GM13976 (cell line): Measurements from ENCODE around the gene PDSS1.

Source experiments
- DNase-seq: peaks from one replicate; pipeline ENCODE4 v3.0.0; 2012; ENCODE audit warnings: low spot score
- in situ Hi-C: fragments of 300-500 bp; cut with MboI; formaldehyde crosslinking; loops from one replicate; pipeline ENCODE4 v1.12.0; 2022; ENCODE audit warnings: low sequenced_read_pairs, mixed read lengths, inconsistent platforms; ENCODE audit not compliant: unreplicated experiment
- TF ChIP-seq, protein P1 (sequence below): IDR thresholded peaks from 2 replicates; pipeline ENCODE4 v1.5.1; 2012; ENCODE audit warnings: borderline replicate concordance, mild to moderate bottlenecking; ENCODE audit not compliant: insufficient read depth; ENCODE audit errors: extremely low read depth, missing control alignments, control extremely low read depth

Gene PDSS1

DNA sequence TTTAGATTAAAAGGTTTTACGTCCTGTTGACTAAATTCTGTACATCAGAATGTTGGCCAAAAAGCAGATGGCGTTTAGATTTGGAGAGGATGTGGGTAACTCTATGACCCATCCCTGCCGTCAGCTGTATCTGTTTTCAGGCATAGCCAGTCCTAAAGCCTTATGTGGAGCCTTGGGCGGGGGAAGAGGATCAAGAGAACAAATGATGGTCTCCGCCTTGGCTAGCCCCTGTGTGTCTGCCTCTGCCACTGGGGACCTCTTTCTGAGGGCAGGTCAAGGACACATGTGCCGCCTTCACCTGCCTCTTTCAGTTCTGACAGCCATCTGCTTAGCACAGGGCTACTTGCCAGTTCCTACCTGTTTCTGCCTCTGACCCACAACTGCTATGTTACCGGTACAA lies 24.1 kb downstream of the PDSS1 start:
- TF ChIP-seq, protein P1, sequence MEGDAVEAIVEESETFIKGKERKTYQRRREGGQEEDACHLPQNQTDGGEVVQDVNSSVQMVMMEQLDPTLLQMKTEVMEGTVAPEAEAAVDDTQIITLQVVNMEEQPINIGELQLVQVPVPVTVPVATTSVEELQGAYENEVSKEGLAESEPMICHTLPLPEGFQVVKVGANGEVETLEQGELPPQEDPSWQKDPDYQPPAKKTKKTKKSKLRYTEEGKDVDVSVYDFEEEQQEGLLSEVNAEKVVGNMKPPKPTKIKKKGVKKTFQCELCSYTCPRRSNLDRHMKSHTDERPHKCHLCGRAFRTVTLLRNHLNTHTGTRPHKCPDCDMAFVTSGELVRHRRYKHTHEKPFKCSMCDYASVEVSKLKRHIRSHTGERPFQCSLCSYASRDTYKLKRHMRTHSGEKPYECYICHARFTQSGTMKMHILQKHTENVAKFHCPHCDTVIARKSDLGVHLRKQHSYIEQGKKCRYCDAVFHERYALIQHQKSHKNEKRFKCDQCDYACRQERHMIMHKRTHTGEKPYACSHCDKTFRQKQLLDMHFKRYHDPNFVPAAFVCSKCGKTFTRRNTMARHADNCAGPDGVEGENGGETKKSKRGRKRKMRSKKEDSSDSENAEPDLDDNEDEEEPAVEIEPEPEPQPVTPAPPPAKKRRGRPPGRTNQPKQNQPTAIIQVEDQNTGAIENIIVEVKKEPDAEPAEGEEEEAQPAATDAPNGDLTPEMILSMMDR: no peak
- in situ Hi-C loops: no loop called here
- DNase-seq: no peak

DNA sequence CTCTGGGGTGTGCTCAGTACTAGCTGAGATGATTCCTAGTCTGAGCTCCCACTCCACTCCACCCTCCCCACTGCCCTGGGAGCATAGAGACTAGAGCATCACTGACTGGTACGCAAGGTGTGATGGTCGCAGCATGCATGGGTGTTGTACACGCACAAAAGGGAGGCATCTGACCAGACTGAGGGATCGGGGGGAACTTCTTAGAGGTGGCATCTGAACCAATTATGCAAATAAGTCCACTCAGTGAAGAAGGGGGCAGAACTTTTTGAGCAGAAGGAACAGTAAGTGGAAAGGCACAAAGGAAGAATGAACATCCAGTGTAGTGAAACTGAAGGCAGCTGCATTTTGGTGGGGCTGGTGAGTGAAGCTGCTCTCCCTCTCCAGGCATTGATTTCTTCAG lies 25.5 kb downstream of the PDSS1 start:
- in situ Hi-C loops: no loop called here
- DNase-seq: no peak
- TF ChIP-seq, protein P1: no peak

DNA sequence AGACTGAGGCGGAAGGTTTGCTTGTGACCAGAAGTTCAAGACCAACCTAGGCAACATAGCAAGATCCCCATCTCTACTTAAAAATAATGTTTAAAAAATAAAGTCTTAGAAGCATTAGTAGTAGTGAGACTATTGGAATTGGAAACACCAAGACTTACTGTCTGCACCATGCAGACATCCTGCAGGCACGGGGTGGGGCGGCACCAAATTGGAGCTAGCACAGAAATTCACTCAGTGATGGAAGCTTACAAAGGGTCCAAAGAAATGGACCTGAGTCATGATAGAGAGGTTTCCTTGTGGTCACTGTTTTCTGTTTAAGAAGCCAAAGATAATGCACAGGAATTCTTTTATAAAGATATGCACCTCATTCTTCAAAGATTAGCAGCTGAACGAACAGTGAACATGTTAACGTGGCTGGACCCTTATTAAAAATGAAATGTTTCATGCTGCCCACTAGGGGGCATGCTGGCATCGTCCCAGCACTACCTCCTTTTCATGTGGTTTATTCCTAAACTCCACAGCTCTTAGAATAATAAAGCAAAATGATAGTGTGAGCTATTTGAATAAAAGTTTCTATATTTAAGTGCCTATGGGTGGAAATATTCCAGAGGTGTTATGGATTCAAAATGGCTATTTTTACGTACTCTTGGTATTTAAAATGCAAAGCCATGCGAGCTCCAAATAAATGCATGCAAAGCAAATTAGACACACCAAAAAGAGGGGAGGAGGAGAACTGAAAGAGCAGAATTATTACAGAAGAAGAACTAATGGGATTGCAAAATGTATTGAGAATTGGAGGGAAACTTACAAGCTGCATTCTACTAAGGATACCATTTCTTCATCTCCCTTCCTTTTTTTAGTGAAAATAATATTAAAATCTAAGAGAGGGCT lies 28.6 kb downstream of the PDSS1 start:
- TF ChIP-seq, protein P1: peak; percentile 72
- in situ Hi-C loops: no loop called here
- DNase-seq: peak; percentile 53

DNA sequence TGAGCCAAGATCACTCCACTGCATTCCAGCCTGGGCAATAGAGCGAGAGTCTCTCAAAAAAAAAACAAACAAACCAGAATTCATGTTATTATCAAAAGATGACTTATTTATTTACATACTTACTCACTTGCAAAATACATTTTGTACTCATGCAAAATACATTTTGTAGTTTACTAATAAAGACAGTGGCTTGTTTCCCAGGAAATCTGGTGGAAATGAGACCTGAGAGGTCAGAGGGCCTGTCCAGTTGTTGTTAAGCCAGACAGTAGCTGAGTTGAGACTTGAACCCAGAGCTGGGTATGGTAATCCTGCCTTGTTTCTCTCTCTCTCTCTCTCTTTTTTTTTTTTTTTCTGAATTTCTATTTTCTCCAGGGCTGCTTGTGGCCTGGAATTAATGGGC lies 29.5 kb downstream of the PDSS1 start:
- TF ChIP-seq, protein P1: no peak
- in situ Hi-C loops: no loop called here
- no peak for DNase-seq

DNA sequence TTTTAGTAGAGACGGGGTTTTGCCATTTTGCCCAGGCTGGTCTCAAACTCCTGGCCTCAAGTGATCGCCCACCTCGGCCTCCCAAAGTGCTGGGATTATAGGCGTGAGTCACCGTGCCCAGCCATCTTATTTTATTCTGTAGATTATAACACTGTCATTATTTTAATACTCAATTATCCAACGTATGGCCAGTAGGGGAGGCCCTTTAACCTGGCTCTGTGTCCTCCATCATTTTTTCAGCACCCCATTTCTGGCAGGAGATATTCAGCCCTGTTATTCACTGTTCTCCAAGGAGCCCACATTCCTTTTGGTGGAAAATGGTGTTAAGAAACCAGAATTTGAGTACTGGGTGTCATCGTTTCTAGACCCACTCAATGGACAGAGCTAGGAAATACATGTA lies 31.5 kb downstream of the PDSS1 start:
- in situ Hi-C loops: no loop called here
- TF ChIP-seq, protein P1: peak; percentile 19
- no peak for DNase-seq

DNA sequence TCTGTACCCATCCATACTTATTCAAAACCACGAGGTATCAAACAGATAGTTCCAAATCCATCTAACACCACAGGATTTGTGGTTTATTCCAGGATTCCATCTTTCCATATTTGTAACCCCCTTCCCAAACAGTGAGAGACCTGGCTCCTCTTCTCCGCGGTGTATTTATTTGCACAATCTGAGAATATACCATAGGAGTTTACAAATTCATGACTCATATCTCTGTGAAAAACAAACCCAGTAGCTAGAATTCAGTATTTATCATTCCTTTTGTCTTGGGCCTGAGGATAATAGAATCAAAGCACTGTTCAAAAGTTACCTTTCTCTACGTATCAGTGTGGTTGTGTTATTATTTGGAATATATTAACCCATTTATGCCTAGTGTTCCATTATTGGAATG lies 31.9 kb downstream of the PDSS1 start:
- in situ Hi-C loops: no loop called here
- no peak for DNase-seq
- TF ChIP-seq, protein P1: no peak
